Activated naive CD4-positive, alpha-beta T cell treated with anti-CD3 and anti-CD28 coated beads, Interleukin-2, amount 50 U/mL, for 16 hours (primary cell): Measurements from ENCODE around the gene OR5K3.
"Not testable (repeated sequence)": the region's sequence is repeated elsewhere in the genome, so short reads cannot be mapped to it uniquely, and the experiment has no call there.

Source experiments
- DNase-seq: peaks from one replicate; pipeline ENCODE4 v3.0.0-alpha.2; 2020

Gene OR5K3

GRCh38 chr3:98390366-98390765 lies at the start of gene OR5K3:
Gene OR5K3 (plus strand): TSS chr3:98390666. CDS start chr3:98390666, 0 bp downstream.
- no peak for DNase-seq

GRCh38 chr3:98341758-98342157 lies 48.7 kb upstream of the OR5K3 start:
- no peak for DNase-seq

- no peak for DNase-seq
Observed at GRCh38 chr3:98343647-98344507, 46.6 kb upstream of the OR5K3 start.

- no peak for DNase-seq
Observed at GRCh38 chr3:98350082-98350481, 40.4 kb upstream of the OR5K3 start.

- no peak for DNase-seq
Observed at GRCh38 chr3:98353554-98353953, 36.9 kb upstream of the OR5K3 start, which contains the start of gene OR5K4. Gene OR5K4 (plus strand): TSS chr3:98353854. CDS start chr3:98353854, 0 bp downstream.

- DNase-seq: no peak
Observed at GRCh38 chr3:98359250-98359649, 31.2 kb upstream of the OR5K3 start.

GRCh38 chr3:98359993-98360675 lies 30.3 kb upstream of the OR5K3 start:
- no peak for DNase-seq

GRCh38 chr3:98360681-98361080 lies 29.8 kb upstream of the OR5K3 start:
- DNase-seq: no peak

GRCh38 chr3:98361289-98361688 lies 29.2 kb upstream of the OR5K3 start:
- DNase-seq: no peak

GRCh38 chr3:98367464-98368246 lies 22.8 kb upstream of the OR5K3 start:
- no peak for DNase-seq

GRCh38 chr3:98371186-98371585 lies 19.3 kb upstream of the OR5K3 start:
- no peak for DNase-seq

GRCh38 chr3:98371853-98372252 lies 18.6 kb upstream of the OR5K3 start:
- DNase-seq: no peak

GRCh38 chr3:98372445-98372844 lies 18.0 kb upstream of the OR5K3 start:
- no peak for DNase-seq

GRCh38 chr3:98376631-98377030 lies 13.8 kb upstream of the OR5K3 start:
- no peak for DNase-seq

- no peak for DNase-seq
Observed at GRCh38 chr3:98388147-98388546, 2.3 kb upstream of the OR5K3 start.

- no peak for DNase-seq
Observed at GRCh38 chr3:98395101-98395500, 4.6 kb downstream of the OR5K3 start.

GRCh38 chr3:98396482-98396881 lies 6.0 kb downstream of the OR5K3 start:
- DNase-seq: not testable (repeated sequence)

- no peak for DNase-seq
Observed at GRCh38 chr3:98398513-98398912, 8.0 kb downstream of the OR5K3 start.

GRCh38 chr3:98402507-98402906 lies 12.0 kb downstream of the OR5K3 start:
- DNase-seq: no peak

- no peak for DNase-seq
Observed at GRCh38 chr3:98404010-98404409, 13.5 kb downstream of the OR5K3 start.

GRCh38 chr3:98406034-98406433 lies 15.6 kb downstream of the OR5K3 start:
- DNase-seq: no peak

GRCh38 chr3:98432575-98432974 lies 42.1 kb downstream of the OR5K3 start:
- DNase-seq: no peak

GRCh38 chr3:98433764-98434163 lies 43.3 kb downstream of the OR5K3 start:
- DNase-seq: no peak
